ENCODE data around the gene GATA2. TPM values are rescaled to one million over a fixed set of nuclear protein-coding genes. Genes with fewer than 3 reads are reported as not detected.

GATA2 gene
- total and polyA plus RNA-seq, 2 of the 13 experiments (the other 11 are each of a cell fraction or from before 2014, with no cell fraction given), result 3.5 to 6.2 TPM

- FAIRE-seq (no peak), ATAC-seq (no peak), DNase-seq (ENCODE audit: low spot score) (no peak)
- TF ChIP-seq ATF7-NPFF (CRISPR knock-in tag; IDR thresholded peaks at IDR 0.05; ENCODE audit: low read depth) (no peak), ZNF296 (CRISPR knock-in tag; conservative IDR thresholded peaks at IDR 0.05) (no peak), TEF (CRISPR knock-in tag; IDR thresholded peaks at IDR 0.05) (no peak), ATAD3A (CRISPR knock-in tag; IDR thresholded peaks at IDR 0.05) (no peak), SRSF4 (IDR thresholded peaks at IDR 0.05; ENCODE audit: low read depth, low read length, poor library complexity, severe bottlenecking) (no peak), ZNF432 (CRISPR knock-in tag; IDR thresholded peaks at IDR 0.05; ENCODE audit: borderline replicate concordance) (no peak), MIXL1 (CRISPR knock-in tag; IDR thresholded peaks at IDR 0.05) (no peak), CBX5 (CRISPR knock-in tag; IDR thresholded peaks at IDR 0.05; ENCODE audit: borderline replicate concordance) (no peak), ZNF775 (CRISPR knock-in tag; IDR thresholded peaks at IDR 0.05; ENCODE audit: borderline replicate concordance) (no peak), HOXA9 (CRISPR knock-in tag; IDR thresholded peaks at IDR 0.05; ENCODE audit: borderline replicate concordance) (no peak), PAF1 (CRISPR knock-in tag; IDR thresholded peaks at IDR 0.05) (no peak), ZSCAN29 (CRISPR knock-in tag; conservative IDR thresholded peaks at IDR 0.05) (no peak), ZNF232 (CRISPR knock-in tag; IDR thresholded peaks at IDR 0.05; ENCODE audit: borderline replicate concordance) (no peak), ZNF615 (CRISPR knock-in tag; IDR thresholded peaks at IDR 0.05; ENCODE audit: borderline replicate concordance) (no peak), ZNF839 (CRISPR knock-in tag; IDR thresholded peaks at IDR 0.05; ENCODE audit: borderline replicate concordance) (no peak), ZNF446 (CRISPR knock-in tag; IDR thresholded peaks at IDR 0.05) (no peak)
- BruUV-seq (replicated peaks), result TSS peak; percentile 35
- no peak overlapping the region for H3K27ac ChIP-seq (ENCODE audit: extremely low read length, insufficient read depth, low read length)
- no peaks in the 10 kb centered on the region for H3K9me3 ChIP-seq (ENCODE audit: low read length)
- ChIA-PET POLR2A (no interaction called here), CTCF (ENCODE audit: low intra/inter-chr PET ratio, low total read pairs) (no interaction called here)
- H2AFZ ChIP-seq (ENCODE audit: low read length), result no peak overlapping the region
- H4K20me1 ChIP-seq (ENCODE audit: insufficient read depth, low read length), result no peaks in the 10 kb centered on the region; the same call in 1 of the 2 replicates
- H3K9ac ChIP-seq (ENCODE audit: insufficient read depth, low read depth, low read length), result no peak overlapping the region
- H3K36me3 ChIP-seq (replicated peaks in 1 of 2; ENCODE audit: control insufficient read depth in 1 of 2, insufficient read depth in 2 of 2, low read length in 2 of 2), result peaks cover 6 to 45% of the 10 kb centered on the region in 2 experiments; a peak in 3 of 5 replicates
- H3K4me3 ChIP-seq (replicated peaks in 1 of 3; ENCODE audit: insufficient read depth in 1 of 3, low read depth in 2 of 3, low read length in 3 of 3), result no peak overlapping the region
- peaks cover 16% of the 10 kb centered on the region for H3K4me1 ChIP-seq (ENCODE audit: insufficient read depth, low read length)
- H3K27me3 ChIP-seq (ENCODE audit: control insufficient read depth in 1 of 2, insufficient read depth in 2 of 2, low read length in 2 of 2), result no peaks in the 10 kb centered on the region
- H3K4me2 ChIP-seq (ENCODE audit: low read depth, low read length), result no peak overlapping the region
- in situ Hi-C loops (cut with HindIII; ENCODE audit: extremely low pct_ligation_motif_present, low pct_unique_long_range_greater_than_20kb) (loop anchor here (5.0 kb wide), 2 partner anchors 57 to 177 kb away; no protein-coding TSS in a partner anchor), intact Hi-C loops (cut with micrococcal nuclease; ENCODE audit: unreplicated experiment) (no loop called here)
- WGBS (ENCODE audit: low lambda C conversion rate), result 96% methylated on average over 16 of the region's 16 CpGs
- H3K79me2 ChIP-seq (ENCODE audit: insufficient read depth, low read length), result peaks cover 5% of the 10 kb centered on the region
Observed at GRCh38 chr3:128484404-128485281, 8.4 kb downstream of the GATA2 start.
